ENCODE data around the gene EXOG. TPM values are rescaled to one million over a fixed set of nuclear protein-coding genes. Genes with fewer than 3 reads are reported as not detected.

EXOG gene
- total RNA-seq, 4 donors from 2014 or later = 3.3 to 10.3 (median 5.3) TPM

Small RNA genes within 50 kb of the gene (small RNA-seq; reads per million reads assigned to genes)
- 0 reads per million in 4 donors for gene RF00019

Other genes starting within 250 kb of the EXOG start
- gene SLC22A13, start 230.5 kb upstream of the EXOG start, total RNA-seq = under 1 TPM in 2 of 4 donors, not detected in 2; 0.48 to 0.76 TPM
- gene SLC22A14, start 214.0 kb upstream of the EXOG start, total RNA-seq = under 1 TPM in 2 of 4 donors, not detected in 2; 0.19 to 0.53 TPM
- 1 to 10 TPM; 2.4 to 5.0 (median 2.5) TPM for gene XYLB, start 149.6 kb upstream of the EXOG start, total RNA-seq
- 1 to 10 TPM; 1.1 to 4.0 (median 2.4) TPM for gene ACVR2B, start 42.5 kb upstream of the EXOG start, total RNA-seq
- gene SCN5A, start 153.3 kb downstream of the EXOG start, total RNA-seq = under 1 TPM in 3 of 4 donors, not detected in 1; 0.09 to 0.38 (median 0.18) TPM